Panc1 (cell line): ENCODE data around the gene HAGH.

Source experiments
- CTCF ChIP-seq: fragments of 450-650 bp; IDR thresholded peaks from 2 replicates; pipeline ENCODE4 v1.5.1; 2017; ENCODE audit warnings: mild to moderate bottlenecking
- POLR2AphosphoS5 ChIP-seq: IDR thresholded peaks from 2 replicates; pipeline ENCODE4 v1.6.1; 2012; ENCODE audit warnings: mild to moderate bottlenecking, low read depth, low read length, moderate library complexity
- REST ChIP-seq, 2 experiments: IDR thresholded peaks; 2 replicates each; pipeline ENCODE4 v1.6.1; 2011 to 2012; ENCODE audit warnings: low read depth in 2 of 2, control low read depth in 1 of 2, low read length in 1 of 2, mild to moderate bottlenecking in 1 of 2, moderate library complexity in 1 of 2; ENCODE audit not compliant: insufficient read depth in 1 of 2

- TF ChIP-seq CTCF = no peak
- TF ChIP-seq REST (IDR thresholded peaks at IDR 0.05; ENCODE audit: insufficient read depth in 1 of 2, low read depth in 2 of 2, low read length in 1 of 2) = no peak
- TF ChIP-seq POLR2AphosphoS5 = no peak
Measured at GRCh38 chr16:1832838-1833454, 6.3 kb upstream of the HAGH start.
